ENCODE results near the gene HS6ST3.

GRCh38 chr13:96766306-96766705 lies 676.4 kb downstream of the HS6ST3 start:
- TF ChIP-seq CTCF (IDR thresholded peaks at IDR 0.05; ENCODE audit: low read depth, low read length) = no peak
- TF ChIP-seq EZH2phosphoT487 (IDR thresholded peaks at IDR 0.05; ENCODE audit: low read depth) = no peak

Data from OCI-LY3 (cell line).